Measurements from ENCODE around the gene ARHGEF10L.
"Not testable (repeated sequence)": the region's sequence is repeated elsewhere in the genome, so short reads cannot be mapped to it uniquely, and the experiment has no call there.

The ARHGEF10L gene

DNA sequence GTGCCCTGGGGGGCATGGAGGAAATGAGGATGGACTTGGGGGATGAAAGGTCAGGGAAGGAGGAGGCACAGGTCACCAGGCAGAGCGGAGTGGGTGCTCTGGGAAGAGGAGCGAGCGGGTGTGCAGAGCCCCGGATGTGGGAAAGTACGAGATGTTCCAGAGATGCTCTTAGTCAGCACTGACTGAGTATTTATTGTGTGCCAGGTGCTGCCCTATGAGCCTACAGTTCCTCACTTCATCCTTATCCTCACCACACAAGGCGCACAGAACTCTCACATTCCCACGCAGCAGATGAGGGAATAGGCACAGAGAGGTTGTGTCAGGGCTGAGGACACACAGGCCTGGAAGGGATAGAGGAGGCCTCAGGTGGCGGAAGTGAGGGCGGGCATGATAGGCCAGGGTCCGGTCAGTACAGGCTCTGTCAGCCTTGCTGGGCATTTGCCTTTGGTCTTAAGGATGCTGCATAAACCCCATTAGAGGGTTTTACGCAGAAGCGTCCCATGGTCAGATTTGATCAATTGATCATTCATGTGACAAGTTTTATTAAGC is 77.3 kb downstream of the ARHGEF10L start:
- DNase-seq: no peak

DNA sequence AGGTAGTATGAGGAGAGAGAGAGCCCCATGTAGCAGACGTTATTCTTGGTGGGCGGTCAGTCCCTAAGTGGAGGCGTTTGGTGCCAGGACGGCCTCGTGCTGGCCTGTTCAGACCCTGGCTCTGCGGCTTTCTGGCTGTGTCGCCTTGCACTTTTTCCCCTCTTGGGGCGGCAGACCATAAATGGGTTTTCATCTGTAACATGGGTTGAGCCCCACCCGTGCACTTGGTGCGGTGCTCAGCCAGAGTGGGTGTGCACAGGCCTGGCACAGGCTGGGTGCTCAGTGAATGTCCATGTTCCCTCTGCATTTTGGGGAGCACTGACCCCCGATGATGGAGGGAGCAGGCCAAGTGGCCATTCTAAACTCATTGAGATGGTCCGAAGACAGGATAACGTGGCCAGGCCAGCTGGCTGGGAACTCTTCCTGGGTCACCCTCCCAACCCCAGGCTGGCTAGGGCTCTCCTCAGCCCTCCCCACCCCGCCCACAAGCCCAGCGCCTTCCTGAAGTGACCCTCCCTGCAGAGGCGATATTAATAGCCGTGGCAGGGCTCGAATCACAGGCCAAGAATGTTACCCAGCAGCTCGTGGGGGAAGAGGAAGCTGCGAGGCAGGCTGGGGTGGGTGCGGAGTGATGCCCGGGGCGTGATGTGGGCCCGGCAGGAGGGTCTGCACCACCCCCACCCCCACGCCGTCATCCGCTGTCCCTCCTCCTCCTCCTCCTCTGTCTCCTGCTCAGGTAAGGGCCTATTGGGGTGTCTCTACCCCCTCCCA is 78.5 kb downstream of the ARHGEF10L start:
- DNase-seq: no peak

DNA sequence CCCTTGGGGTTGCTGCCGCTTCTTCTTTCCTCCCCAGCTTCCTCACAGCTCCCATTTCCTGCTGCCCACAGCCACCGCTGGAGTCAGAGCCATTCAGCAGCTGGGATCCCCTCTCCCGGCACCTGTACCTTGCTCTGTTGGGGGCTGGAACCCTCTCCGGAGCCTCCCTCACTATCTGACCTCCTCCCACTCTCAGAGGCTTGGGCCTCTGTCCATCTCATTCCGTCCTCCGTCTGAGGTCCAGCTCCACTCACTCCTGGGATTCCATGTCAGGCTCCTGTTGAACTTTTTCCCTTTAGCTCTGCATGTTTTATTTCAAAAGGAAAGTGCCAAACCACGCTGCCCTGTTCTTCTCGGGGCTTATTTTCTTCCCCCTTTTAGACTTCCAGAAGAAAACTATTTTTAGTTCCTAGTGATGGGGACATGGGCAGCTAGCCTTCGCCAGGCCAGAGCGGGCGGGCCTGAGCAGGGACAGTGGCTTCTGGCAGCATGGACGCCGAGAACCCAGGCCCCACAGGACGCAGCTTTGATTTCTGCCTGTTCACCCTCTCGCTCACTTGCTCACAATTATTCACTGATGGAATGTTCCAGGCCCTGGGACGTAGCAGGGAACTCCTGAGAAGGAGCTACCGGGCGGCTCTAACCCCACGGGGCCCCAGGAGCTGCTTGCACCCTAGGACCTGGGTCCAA is 79.2 kb downstream of the ARHGEF10L start:
- DNase-seq: no peak

DNA sequence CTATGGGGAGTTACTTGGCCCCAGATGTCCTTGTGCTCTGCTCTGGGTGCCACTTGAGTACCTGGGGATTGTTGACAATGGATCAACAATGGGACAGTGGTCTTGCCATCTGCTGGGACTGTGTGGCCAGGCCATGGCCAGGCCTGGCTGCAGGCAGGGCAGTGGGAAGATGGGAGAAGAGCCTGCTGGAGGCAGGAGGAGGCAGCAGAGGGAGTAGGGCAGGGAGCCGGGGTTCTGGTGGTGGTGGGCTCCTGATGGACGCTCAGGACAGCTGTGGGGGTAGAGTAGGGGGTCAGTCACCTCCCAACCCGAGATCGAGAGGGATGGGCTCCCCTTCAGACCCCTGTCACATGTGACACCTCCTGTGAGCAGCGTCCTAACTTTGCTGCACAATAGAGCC is 81.0 kb downstream of the ARHGEF10L start:
- DNase-seq: no peak

DNA sequence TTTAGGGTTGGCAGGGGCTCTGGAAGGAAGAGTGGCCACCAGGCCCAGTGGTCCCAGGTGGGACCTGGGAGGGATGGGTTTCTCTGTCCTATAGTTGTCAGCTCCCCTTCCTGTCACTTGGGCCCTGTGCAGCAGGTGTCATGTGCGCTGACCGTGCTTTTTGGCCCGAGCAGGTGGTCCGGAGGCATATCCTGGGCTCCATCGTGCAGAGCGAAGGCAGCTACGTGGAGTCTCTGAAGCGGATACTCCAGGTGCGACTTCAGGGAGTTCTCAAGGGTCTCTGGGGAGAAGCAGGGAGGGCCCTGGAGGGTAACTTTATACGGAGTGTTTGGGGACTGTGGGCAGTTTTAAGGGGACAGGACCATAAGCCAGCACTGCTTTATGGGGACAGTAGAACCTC is 82.2 kb downstream of the ARHGEF10L start:
- no peak for DNase-seq

DNA sequence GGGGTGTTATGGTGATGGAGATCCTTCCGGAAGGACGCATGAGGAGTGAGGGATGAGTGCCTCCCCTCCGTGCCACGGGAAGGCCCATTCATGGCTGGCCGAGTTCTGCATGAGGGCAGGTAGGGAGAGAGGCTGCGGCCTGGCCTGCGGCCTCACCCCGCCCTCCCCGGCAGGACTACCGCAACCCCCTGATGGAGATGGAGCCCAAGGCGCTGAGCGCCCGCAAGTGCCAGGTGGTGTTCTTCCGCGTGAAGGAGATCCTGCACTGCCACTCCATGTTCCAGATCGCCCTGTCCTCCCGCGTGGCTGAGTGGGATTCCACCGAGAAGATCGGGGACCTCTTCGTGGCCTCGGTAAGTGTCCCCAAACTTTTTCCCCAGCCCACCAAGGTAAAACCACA is 83.3 kb downstream of the ARHGEF10L start:
- no peak for DNase-seq

DNA sequence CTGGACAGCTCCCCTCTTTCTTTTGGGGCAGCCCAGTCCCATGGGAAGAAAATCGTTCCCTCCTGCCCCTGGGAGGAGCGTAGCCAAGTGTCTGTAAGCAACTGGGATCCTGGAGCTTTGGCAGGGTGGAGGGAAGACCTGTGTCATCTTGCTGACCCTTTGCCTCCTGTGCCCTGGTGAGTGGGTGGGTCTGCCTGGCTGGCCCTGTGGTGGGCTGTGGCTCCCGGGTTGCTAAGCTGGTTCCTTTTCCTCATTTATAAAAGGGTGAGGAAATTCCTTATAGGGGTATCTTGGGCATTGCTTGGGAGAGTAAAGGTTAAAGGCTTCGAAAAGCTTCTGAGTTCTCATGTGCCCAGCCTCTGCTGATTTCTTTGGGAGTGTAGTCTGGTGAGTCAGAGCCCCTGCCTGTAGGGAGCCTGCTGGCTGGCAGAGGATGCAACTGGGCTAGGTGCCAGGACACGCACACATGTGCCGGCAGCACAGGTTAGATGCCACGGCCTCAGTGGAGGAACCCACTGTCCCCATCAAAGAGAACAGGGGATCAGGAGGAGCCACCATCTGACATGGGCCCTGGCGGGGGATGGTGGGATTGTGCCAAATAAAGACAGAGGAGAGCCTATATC is 85.2 kb downstream of the ARHGEF10L start:
- DNase-seq: no peak

DNA sequence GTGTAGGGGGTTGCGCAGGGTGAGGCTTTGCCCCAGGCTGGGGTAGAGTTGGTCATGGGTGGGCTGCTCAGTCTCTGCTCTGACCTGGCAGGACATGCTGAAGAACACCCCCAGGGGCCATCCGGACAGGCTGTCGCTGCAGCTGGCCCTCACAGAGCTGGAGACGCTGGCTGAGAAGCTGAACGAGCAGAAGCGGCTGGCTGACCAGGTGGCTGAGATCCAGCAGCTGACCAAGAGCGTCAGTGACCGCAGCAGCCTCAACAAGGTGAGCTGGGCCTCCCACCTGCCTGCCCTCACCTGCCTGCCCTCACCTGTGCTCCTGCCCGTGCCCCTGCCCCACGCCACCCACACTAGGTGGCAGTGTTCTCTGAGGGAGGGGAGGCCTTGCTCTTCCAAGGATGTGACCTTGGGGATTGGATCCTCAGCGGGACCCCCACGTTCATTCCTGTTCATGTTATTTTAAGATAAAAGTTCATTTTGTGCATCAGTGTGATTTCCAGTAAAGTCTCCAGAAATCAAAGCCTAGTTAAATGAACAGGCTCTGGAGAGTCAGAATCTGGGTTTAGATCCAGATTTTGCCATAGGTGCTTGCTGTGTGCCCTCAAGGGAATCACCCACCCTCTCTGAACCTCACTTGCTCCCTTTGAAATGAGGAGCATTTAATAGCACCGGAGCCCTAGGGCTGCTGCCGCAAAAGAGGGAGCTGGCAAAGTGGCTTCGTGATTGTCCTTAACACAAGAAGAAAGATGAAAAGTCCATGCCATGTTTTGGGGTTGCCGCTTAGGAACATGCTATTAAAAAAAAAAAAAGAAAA is 87.9 kb downstream of the ARHGEF10L start:
- no peak for DNase-seq

DNA sequence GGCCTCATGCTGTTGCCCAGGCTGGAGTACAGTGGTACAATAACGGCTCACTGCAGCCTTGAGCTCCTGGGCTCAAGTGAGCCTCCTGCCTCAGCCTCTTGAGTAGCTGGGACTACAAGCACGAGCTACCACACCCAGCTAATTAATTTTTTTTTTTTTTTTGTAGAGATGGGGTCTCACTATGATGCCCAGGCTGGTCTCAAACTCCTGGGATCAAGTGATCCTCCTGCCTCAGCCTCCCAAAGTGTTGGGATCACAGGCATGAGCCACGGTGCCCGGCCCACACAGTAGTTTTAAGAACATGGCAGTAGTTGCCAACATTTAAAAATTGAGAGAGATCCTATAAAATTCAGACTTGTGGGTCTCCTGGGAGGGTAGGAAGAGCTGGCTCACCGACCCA is 89.5 kb downstream of the ARHGEF10L start:
- not testable (repeated sequence) for DNase-seq

DNA sequence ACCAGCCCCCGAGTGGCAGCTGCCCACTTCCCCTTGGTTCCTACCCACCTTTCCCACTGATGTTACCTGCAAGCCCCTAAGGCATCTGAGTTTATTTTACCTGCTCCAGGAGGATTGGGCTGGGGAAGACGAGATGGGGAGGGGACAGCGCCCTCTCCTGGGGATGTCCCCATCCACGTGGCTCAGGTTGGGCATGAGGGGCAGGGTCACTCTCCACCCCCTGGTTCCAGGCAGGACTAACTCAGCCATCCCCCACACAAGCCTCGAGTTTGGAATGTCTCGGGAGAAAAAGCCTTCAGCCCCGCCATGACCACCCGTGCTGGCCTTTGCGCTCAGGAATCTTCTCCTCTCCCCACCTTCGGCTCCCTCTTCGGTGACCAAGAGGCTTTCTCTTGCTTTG is 90.0 kb downstream of the ARHGEF10L start:
- no peak for DNase-seq

DNA sequence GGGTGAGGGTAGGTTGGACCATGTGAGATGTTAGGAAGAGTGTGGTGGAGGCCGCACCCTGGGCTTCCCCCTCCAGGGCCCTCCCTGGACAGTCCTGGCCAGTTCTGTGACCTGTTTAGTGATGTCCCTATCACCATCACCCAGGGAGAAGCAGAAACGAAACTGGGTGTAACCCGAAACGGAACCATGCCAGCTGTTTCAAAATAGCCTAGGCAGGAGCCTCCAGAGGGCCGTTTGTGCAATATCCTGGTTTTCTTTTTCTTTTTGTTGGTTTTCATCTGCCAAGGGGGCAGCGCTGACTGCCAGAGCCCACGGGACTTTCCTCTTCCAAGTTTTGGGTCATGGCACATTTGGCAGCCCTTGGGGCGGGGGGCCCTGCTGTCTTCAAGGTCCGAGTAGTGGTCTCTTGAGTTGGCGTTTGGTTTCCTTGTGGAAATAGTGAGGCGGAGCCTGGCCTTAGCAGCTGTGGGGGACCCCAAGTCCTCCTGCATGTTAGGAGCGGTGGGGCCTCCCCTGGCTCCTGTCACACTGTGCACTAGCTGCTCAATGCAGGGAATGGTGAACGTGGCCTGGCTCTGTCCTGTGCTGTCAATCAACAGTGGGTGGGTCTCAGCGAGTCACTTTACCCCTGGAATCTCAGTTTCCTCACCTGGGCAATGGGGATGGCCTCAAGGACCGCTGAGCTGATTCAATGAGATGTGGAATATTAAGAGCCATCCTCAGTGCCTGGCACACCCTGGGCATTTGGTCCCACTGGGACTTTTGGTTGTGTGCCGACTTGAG is 90.7 kb downstream of the ARHGEF10L start:
- no peak for DNase-seq

DNA sequence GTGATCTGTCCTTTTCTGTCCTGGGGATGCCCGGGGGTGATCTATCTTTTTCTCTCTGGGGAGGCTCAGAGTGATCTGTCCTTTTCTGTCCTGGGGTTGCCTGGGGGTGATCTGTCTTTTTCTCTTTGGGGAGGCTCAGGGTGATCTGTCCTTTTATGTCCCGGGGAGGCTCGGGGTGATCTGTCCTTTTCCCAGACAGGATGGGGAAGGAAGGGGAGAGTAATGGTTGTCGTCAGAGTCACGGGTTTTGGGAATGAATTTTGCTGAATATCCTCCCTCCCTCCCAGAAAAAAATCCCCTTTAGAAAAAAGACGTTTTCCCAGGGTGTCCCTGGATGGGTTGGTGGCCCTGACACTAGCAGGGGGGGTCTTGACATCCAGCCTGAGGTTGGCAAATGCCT is 91.5 kb downstream of the ARHGEF10L start:
- DNase-seq: no peak

DNA sequence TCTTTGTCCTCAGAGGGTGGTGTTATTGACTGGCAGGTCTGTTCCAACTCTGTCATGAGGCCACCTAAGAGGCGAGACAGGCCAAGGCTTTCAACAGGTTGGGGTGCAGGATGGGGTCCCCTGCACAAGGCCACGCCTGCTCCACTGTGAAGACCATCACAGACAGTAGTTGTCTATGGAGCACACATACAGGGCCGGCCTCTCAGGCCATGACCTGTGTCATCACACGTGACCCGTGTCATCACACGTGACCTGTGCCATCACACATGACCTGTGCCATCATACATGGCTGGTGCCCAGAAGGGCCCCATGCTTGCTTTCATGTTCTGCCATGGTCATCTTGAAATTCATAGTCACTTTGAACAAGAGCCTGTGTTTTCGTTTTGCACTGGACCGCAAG is 91.9 kb downstream of the ARHGEF10L start:
- no peak for DNase-seq

DNA sequence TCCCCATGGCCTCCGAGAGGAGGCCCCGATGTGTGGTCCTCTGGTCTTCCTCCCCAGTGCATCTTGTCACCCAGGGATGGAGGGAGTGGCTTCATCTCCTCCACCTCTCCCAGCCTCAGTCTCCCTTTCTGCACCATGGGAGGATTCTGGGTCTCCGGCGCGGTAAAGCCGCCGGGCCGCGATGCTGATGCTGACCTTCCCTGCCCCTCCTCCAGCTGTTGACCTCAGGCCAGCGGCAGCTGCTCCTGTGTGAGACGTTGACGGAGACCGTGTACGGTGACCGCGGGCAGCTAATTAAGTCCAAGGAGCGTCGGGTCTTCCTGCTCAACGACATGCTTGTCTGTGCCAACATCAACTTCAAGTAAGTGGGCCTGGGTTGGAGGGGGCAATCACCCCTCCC is 92.6 kb downstream of the ARHGEF10L start:
- no peak for DNase-seq

DNA sequence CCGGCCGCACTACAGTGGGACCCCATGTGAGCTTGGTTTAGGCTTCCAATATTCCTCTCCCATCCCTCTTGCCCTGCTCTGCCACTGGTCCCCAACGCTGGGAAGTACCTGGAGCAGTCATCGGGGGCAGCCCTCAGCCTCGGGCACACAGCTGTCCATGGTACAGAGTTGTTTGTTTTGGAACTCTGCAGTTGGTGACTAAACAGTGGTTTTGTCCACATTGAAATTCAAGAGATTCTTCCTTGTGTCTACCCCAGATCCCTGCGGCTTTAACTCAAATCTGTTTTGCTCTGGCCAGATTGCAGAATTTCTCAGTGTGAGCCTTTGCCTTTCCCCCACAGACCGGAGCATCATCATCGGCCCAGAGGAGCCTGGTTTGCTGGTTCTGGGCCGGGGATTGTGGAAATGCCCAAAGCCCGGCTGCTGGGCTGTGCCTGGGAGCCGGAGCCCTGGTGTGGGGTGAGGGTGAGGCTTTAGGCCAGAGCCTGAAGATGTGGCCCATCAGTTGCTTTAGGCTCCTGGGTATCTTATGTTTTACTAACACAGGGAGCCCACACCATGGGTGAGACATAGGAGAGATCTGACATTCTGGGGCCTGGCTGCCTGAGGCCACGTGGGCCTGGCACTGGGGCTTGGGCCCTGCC is 93.2 kb downstream of the ARHGEF10L start:
- DNase-seq: no peak

DNA sequence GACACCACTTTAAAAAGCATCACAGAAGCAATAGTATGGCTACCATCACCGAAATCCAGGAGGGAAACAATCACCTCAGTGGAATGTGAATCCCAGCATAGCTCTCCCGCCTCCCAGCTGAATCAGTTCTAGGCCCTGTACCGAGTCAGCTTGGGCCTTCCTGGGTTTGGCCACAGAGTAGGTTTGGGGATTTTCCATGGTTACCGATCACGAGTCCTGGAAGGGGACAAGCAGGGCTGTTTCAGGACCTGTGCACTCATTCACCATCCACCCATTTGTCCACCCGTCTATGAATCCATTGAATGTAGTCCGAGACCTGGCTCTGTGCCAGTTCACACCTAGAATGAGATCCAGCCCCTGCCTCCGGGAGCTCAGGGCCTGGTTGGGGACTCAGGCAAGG is 94.2 kb downstream of the ARHGEF10L start:
- DNase-seq: no peak

DNA sequence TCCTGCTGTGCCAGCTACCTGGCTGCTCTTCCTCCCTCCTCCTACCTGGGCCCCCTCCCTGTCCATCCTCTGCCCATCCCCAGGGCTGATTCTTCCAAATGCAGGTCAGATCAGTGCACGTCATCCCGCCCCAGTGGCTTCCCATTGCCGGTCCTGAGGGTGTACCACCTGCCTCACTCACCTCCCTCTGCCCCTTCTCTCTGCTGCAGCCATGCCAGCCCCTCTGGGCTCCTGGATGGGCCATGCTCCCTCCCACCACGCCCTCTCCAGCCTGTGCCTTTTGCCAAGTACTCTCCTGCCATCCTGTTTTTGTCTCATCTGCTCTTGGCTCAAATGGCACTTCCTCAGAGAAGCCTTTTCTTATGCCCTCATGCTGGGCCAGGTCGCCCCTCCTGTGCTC is 95.8 kb downstream of the ARHGEF10L start:
- DNase-seq: no peak

DNA sequence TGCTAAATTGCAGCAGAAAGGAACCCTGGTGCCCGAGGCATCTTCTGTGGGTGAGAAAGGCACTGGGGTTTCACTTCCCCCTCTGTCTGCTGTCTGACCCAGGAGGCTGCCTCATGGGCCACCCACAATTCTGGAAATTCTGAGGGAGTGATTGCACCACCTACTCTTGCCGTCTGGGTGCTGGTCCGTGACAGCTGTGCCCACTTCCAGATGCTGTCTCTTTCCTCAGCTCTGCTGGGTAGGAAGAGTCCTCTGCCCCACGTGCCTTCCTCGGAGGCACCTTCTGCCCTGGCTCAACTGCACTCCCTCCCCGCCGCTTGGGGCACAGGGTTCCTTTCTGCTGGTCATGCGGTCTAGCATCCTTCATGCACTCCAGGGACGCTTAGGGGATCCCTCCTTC is 96.3 kb downstream of the ARHGEF10L start:
- no peak for DNase-seq

DNA sequence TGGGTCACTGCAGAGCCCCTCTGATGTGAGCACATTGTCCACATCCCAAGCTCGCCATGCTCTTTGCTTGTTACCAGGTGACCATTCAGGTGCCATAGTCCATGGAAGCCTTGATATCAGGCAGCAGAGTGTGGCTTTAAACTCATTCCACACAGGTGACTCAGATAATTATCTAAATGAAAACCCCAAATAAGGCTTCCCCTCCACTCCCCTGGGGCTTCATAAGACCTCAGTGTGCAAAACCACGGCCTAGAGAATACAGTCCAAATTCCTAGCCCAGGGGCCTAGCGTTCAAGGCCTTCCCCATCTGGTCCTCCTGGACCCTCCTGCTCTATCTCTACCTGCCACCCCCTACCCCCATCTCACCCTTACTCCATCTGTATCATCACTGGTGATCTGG is 97.1 kb downstream of the ARHGEF10L start:
- no peak for DNase-seq

DNA sequence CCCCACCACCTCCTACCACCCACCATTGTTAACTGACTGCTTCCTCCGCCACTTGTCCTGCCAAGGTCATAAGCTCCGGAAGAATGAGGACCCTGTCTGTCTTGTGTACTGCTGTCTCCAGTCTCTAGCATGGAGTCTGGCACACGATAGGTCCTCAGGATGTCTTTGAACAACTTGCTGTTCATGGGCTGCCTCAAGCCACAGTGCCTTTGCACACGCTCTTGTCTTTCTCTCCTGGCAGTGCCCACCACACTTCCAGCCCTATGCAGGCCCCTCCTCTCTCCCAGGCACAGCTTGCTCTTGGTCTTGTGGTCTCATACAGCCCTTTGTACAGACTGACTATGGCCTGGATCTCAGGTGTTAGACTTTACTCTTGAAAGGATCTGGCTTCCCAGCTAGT is 97.6 kb downstream of the ARHGEF10L start:
- DNase-seq: no peak

DNA sequence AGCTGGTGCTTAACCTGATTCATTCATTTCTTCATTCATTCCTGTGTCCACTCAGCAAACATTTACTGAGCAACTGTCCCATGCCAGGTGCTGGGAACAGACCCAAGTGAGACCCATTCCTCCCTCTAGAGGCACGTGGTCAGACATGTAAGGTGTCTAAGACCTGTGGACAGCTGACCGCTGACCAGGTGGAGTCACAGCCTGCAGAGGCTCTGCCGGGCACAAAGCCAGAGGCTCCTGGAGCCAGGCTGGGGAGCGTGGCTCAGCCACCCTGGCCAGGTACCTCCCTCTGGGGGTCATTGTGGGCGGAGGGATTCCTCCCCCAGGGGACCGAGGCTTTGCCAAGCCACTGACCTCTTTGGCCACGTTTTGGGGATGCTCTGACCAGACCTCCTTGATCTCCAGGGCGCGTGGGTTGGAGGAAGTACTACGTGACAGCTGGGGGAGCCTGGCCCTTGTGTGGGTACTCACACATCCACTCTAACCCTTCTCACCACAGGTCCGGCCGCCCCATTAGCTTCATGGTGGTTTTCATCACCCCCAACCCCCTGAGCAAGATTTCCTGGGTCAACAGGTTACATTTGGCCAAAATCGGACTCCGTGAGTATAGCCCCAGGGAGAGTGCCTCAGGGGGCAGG is 100.3 kb downstream of the ARHGEF10L start:
- no peak for DNase-seq
